Measurements from ENCODE around the gene KLK15. TPM values are rescaled to one million over a fixed set of nuclear protein-coding genes. Genes with fewer than 3 reads are reported as not detected.

KLK15 gene
- total RNA-seq, 1 donor from 2014 or later, result not detected

DNA sequence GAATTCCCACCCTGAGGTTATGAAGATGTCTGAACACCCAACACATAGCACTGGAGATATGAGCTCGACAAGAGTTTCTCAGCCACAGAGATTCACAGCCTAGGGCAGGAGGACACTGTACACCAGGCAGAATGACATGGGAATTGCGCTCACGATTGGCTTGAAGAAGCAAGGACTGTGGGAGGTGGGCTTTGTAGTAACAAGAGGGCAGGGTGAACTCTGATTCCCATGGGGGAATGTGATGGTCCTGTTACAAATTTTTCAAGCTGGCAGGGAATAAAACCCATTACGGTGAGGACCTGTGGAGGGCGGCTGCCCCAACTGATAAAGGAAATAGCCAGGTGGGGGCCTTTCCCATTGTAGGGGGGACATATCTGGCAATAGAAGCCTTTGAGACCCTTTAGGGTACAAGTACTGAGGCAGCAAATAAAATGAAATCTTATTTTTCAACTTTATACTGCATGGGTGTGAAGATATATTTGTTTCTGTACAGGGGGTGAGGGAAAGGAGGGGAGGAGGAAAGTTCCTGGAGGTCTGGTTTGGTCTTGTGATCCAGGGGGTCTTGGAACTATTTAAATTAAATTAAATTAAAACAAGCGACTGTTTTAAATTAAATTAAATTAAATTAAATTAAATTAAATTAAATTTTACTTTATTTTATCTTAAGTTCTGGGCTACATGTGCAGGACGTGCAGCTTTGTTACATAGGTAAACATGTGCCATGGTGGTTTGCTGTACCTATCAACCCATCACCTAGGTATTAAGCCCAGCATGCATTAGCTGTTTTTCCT is 28.3 kb upstream of the KLK15 start:
- FAIRE-seq, result no peak

DNA sequence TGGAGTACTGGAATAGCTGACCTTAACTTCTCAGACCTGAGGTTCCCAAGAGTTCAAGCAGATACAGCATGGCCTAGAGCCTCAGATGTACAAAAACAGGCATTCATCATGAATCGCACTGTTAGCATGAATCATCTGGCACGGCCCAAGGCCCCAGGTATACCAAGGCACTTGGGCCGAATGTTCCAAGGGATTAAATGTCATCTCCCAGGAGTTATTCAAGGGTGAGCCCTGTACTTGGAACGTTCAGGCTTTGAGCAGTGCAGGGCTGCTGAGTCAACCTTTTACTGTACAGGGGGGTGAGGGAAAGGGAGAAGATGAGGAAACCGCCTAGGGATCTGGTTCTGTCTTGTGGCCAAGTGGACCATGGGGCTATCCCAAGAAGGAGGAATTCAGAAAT is 27.6 kb upstream of the KLK15 start:
- FAIRE-seq (no peak), DNase-seq (ENCODE audit: low read depth) (no peak)
- Mint-ChIP-seq H3K4me1 (ENCODE audit: low read depth, unreplicated experiment) (no peaks in the 10 kb centered on the region), H3K27me3 (ENCODE audit: low read depth, unreplicated experiment) (no peaks in the 10 kb centered on the region), H3K9me3 (ENCODE audit: unreplicated experiment) (peaks cover 2% of the 10 kb centered on the region), H3K36me3 (ENCODE audit: low read depth, unreplicated experiment) (no peaks in the 10 kb centered on the region), H3K4me3 (ENCODE audit: unreplicated experiment) (no peak overlapping the region), H3K27ac (ENCODE audit: unreplicated experiment) (no peak overlapping the region)
- H3K27me3 ChIP-seq (ENCODE audit: insufficient read depth, low read length), result no peaks in the 10 kb centered on the region
- H3K9me3 ChIP-seq (ENCODE audit: insufficient read depth, low read depth, low read length), result no peaks in the 10 kb centered on the region
- no peaks in the 10 kb centered on the region for H4K20me1 ChIP-seq (ENCODE audit: insufficient read depth, low read length)
- no peak overlapping the region for H3K4me2 ChIP-seq (ENCODE audit: low read length)
- TF ChIP-seq, protein P1, sequence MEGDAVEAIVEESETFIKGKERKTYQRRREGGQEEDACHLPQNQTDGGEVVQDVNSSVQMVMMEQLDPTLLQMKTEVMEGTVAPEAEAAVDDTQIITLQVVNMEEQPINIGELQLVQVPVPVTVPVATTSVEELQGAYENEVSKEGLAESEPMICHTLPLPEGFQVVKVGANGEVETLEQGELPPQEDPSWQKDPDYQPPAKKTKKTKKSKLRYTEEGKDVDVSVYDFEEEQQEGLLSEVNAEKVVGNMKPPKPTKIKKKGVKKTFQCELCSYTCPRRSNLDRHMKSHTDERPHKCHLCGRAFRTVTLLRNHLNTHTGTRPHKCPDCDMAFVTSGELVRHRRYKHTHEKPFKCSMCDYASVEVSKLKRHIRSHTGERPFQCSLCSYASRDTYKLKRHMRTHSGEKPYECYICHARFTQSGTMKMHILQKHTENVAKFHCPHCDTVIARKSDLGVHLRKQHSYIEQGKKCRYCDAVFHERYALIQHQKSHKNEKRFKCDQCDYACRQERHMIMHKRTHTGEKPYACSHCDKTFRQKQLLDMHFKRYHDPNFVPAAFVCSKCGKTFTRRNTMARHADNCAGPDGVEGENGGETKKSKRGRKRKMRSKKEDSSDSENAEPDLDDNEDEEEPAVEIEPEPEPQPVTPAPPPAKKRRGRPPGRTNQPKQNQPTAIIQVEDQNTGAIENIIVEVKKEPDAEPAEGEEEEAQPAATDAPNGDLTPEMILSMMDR (IDR thresholded peaks at IDR 0.05; ENCODE audit: insufficient read depth, low read depth, low read length), result no peak
- no peak for TF ChIP-seq EZH2 (IDR thresholded peaks at IDR 0.05; ENCODE audit: insufficient read depth, low read length)
- H3K27ac ChIP-seq (ENCODE audit: low read depth, low read length), result no peak overlapping the region
- H3K4me1 ChIP-seq (ENCODE audit: insufficient read depth, low read length), result no peaks in the 10 kb centered on the region
- H3K36me3 ChIP-seq (ENCODE audit: insufficient read depth, low read length), result no peaks in the 10 kb centered on the region
- H3K79me2 ChIP-seq (ENCODE audit: insufficient read depth, low read length), result no peaks in the 10 kb centered on the region
- no peak overlapping the region for H3K4me3 ChIP-seq (ENCODE audit: insufficient read depth, low read depth, low read length)
- no peak overlapping the region for H2AFZ ChIP-seq (ENCODE audit: low read depth, low read length)
- H3K9ac ChIP-seq (ENCODE audit: low read length), result no peak overlapping the region

More for the DNA sequence above, 28.3 kb upstream of the KLK15 start:
- Mint-ChIP-seq H3K27ac (ENCODE audit: unreplicated experiment) (no peak overlapping the region), H3K4me1 (ENCODE audit: low read depth, unreplicated experiment) (no peaks in the 10 kb centered on the region), H3K4me3 (ENCODE audit: unreplicated experiment) (no peak overlapping the region), H3K36me3 (ENCODE audit: low read depth, unreplicated experiment) (no peaks in the 10 kb centered on the region), H3K9me3 (ENCODE audit: unreplicated experiment) (peaks cover 2% of the 10 kb centered on the region), H3K27me3 (ENCODE audit: low read depth, unreplicated experiment) (no peaks in the 10 kb centered on the region)
- Histone ChIP-seq H3K4me1 (ENCODE audit: insufficient read depth, low read length) (no peaks in the 10 kb centered on the region), H3K79me2 (ENCODE audit: insufficient read depth, low read length) (no peaks in the 10 kb centered on the region), H3K36me3 (ENCODE audit: insufficient read depth, low read length) (no peaks in the 10 kb centered on the region), H3K27ac (ENCODE audit: low read depth, low read length) (no peak overlapping the region), H3K27me3 (ENCODE audit: insufficient read depth, low read length) (no peaks in the 10 kb centered on the region), H3K9me3 (ENCODE audit: insufficient read depth, low read depth, low read length) (no peaks in the 10 kb centered on the region), H2AFZ (ENCODE audit: low read depth, low read length) (no peak overlapping the region), H3K9ac (ENCODE audit: low read length) (no peak overlapping the region), H3K4me3 (ENCODE audit: insufficient read depth, low read depth, low read length) (no peak overlapping the region), H3K4me2 (ENCODE audit: low read length) (no peak overlapping the region), H4K20me1 (ENCODE audit: insufficient read depth, low read length) (no peaks in the 10 kb centered on the region)
- DNase-seq (ENCODE audit: low read depth), result no peak
- TF ChIP-seq, protein P1 (IDR thresholded peaks at IDR 0.05; ENCODE audit: insufficient read depth, low read depth, low read length), result no peak
- no peak for TF ChIP-seq EZH2 (IDR thresholded peaks at IDR 0.05; ENCODE audit: insufficient read depth, low read length)

DNA sequence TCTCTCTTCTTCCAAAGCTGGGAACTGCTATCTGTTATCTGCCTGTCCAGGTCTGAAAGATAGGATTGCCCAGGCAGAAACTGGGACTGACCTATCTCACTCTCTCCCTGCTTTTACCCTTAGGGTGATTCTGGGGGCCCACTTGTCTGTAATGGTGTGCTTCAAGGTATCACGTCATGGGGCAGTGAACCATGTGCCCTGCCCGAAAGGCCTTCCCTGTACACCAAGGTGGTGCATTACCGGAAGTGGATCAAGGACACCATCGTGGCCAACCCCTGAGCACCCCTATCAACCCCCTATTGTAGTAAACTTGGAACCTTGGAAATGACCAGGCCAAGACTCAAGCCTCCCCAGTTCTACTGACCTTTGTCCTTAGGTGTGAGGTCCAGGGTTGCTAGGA is 26.5 kb upstream of the KLK15 start:
- Histone ChIP-seq H3K4me1 (ENCODE audit: insufficient read depth, low read length) (no peaks in the 10 kb centered on the region), H4K20me1 (ENCODE audit: insufficient read depth, low read length) (no peaks in the 10 kb centered on the region), H3K79me2 (ENCODE audit: insufficient read depth, low read length) (no peaks in the 10 kb centered on the region), H3K27me3 (ENCODE audit: insufficient read depth, low read length) (no peaks in the 10 kb centered on the region), H3K4me3 (ENCODE audit: insufficient read depth, low read depth, low read length) (no peak overlapping the region), H3K4me2 (ENCODE audit: low read length) (no peak overlapping the region), H3K36me3 (ENCODE audit: insufficient read depth, low read length) (no peaks in the 10 kb centered on the region), H2AFZ (ENCODE audit: low read depth, low read length) (no peak overlapping the region), H3K9me3 (ENCODE audit: insufficient read depth, low read depth, low read length) (no peaks in the 10 kb centered on the region), H3K27ac (ENCODE audit: low read depth, low read length) (no peak overlapping the region), H3K9ac (ENCODE audit: low read length) (no peak overlapping the region)
- Mint-ChIP-seq H3K9me3 (ENCODE audit: unreplicated experiment) (peaks cover 2% of the 10 kb centered on the region), H3K27me3 (ENCODE audit: low read depth, unreplicated experiment) (peaks cover 3% of the 10 kb centered on the region), H3K4me3 (ENCODE audit: unreplicated experiment) (no peak overlapping the region), H3K27ac (ENCODE audit: unreplicated experiment) (no peak overlapping the region), H3K36me3 (ENCODE audit: low read depth, unreplicated experiment) (no peaks in the 10 kb centered on the region), H3K4me1 (ENCODE audit: low read depth, unreplicated experiment) (no peaks in the 10 kb centered on the region)
- DNase-seq (ENCODE audit: low read depth) (no peak), FAIRE-seq (no peak)
- TF ChIP-seq, protein P1 (IDR thresholded peaks at IDR 0.05; ENCODE audit: insufficient read depth, low read depth, low read length), result no peak
- TF ChIP-seq EZH2 (IDR thresholded peaks at IDR 0.05; ENCODE audit: insufficient read depth, low read length), result no peak

Measured in astrocyte (in vitro differentiated cells and primary cell).